Panc1 (cell line): ENCODE results near the gene SLC7A5. TPM values are rescaled to one million over a fixed set of nuclear protein-coding genes. Genes with fewer than 3 reads are reported as not detected.
"Not testable (repeated sequence)": the region's sequence is repeated elsewhere in the genome, so short reads cannot be mapped to it uniquely, and the experiment has no call there.

ENCODE experiments used
- ATAC-seq: fragments of 200-7000 bp; cut with Tn5 transposase; 2 replicates; pipeline ENCODE4 v1.9.1; 2020; ENCODE audit warnings: mild to moderate bottlenecking, moderate library complexity
- BruUV-seq: library from RNA; stranded (reverse); fragments of 400-500 nt; replicated peaks from 2 replicates; lab custom pipeline; 2021; lab: Mats Ljungman, UMichigan
- CTCF ChIA-PET: fragments of 300-600 bp; sonication (Branson Sonifier 250); formaldehyde crosslinking; loops from one replicate; lab custom pipeline; 2022; ENCODE audit warnings: antibody characterized with exemption; lab: Charles Lee
- POLR2A ChIA-PET: fragments of 300-600 bp; sonication (Branson Sonifier 250); formaldehyde crosslinking; loops from one replicate; lab custom pipeline; 2022; ENCODE audit warnings: antibody characterized with exemption; lab: Charles Lee
- DNase-seq: peaks from one replicate; pipeline ENCODE4 v3.0.0-alpha.2; 2010; ENCODE audit warnings: low read depth, low spot score
- H3K27ac ChIP-seq: 2 replicates; pipeline ENCODE4 v1.5.1; 2011; ENCODE audit warnings: mild to moderate bottlenecking, low read length, inconsistent platforms
- H3K27me3 ChIP-seq: fragments of 200-500 bp; sonication (Bioruptor generic); 2 replicates; pipeline ENCODE4 v1.6.0; 2014; ENCODE audit warnings: low read length, inconsistent platforms; ENCODE audit not compliant: control insufficient read depth, insufficient read depth
- H3K36me3 ChIP-seq: fragments of 200-500 bp; sonication (Bioruptor generic); 2 replicates; pipeline ENCODE4 v1.5.1; 2014; ENCODE audit warnings: inconsistent platforms, mild to moderate bottlenecking, low read length, moderate library complexity; ENCODE audit not compliant: control insufficient read depth, insufficient read depth
- H3K4me1 ChIP-seq: 2 replicates; pipeline ENCODE4 v1.5.1; 2011; ENCODE audit warnings: inconsistent platforms, mild to moderate bottlenecking, low read length, moderate library complexity; ENCODE audit not compliant: control insufficient read depth, insufficient read depth
- H3K4me3 ChIP-seq, 2 experiments: 2 replicates each; pipeline ENCODE4 v1.5.1; 2011 to 2012; ENCODE audit warnings: low read depth in 2 of 2, low read length in 2 of 2, mild to moderate bottlenecking in 2 of 2, inconsistent platforms in 1 of 2, moderate library complexity in 1 of 2
- H3K9me3 ChIP-seq: fragments of 200-500 bp; sonication (Bioruptor generic); 2 replicates; pipeline ENCODE4 v1.5.1; 2014; ENCODE audit warnings: low read depth, mild to moderate bottlenecking, inconsistent platforms, low read length, moderate library complexity; ENCODE audit not compliant: control insufficient read depth, insufficient read depth
- POLR2AphosphoS5 ChIP-seq: IDR thresholded peaks from 2 replicates; pipeline ENCODE4 v1.6.1; 2012; ENCODE audit warnings: mild to moderate bottlenecking, low read depth, low read length, moderate library complexity
- SIN3A ChIP-seq: IDR thresholded peaks from 2 replicates; pipeline ENCODE4 v1.6.1; 2012; ENCODE audit warnings: low read depth, mild to moderate bottlenecking, low read length, moderate library complexity, borderline replicate concordance; ENCODE audit not compliant: insufficient read depth
- TCF7L2 ChIP-seq: IDR thresholded peaks from 2 replicates; pipeline ENCODE4 v1.6.1; 2011; ENCODE audit warnings: mild to moderate bottlenecking, low read depth, low read length, inconsistent platforms
- in situ Hi-C: cut with HindIII; loops from 2 replicates; pipeline ENCODE4 v1.10.0; 2016; ENCODE audit warnings: low sequenced_read_pairs, low pct_unique_long_range_greater_than_20kb
- intact Hi-C: fragments of 100-400 bp; cut with micrococcal nuclease; formaldehyde crosslinking; loops from one replicate; pipeline ENCODE4 v1.10.0; 2022; ENCODE audit not compliant: unreplicated experiment
- total RNA-seq: library from RNA; stranded (reverse); gene quantifications from one replicate; pipeline ENCODE4 v1.2.1, GENCODE V29; 2021; ENCODE audit not compliant: unreplicated experiment
- TF ChIP-seq, protein P1 (sequence below), 2 experiments: IDR thresholded peaks; 2 replicates each; pipeline ENCODE4 v1.6.1; 2011 to 2012; ENCODE audit warnings: low read depth in 2 of 2, control low read depth in 1 of 2, low read length in 1 of 2, mild to moderate bottlenecking in 1 of 2, moderate library complexity in 1 of 2; ENCODE audit not compliant: insufficient read depth in 1 of 2
- TF ChIP-seq, protein P2 (sequence below): fragments of 450-650 bp; IDR thresholded peaks from 2 replicates; pipeline ENCODE4 v1.5.1; 2017; ENCODE audit warnings: mild to moderate bottlenecking

The SLC7A5 gene
- total RNA-seq, 1 experiment from 2014 or later, result 231 TPM

DNA sequence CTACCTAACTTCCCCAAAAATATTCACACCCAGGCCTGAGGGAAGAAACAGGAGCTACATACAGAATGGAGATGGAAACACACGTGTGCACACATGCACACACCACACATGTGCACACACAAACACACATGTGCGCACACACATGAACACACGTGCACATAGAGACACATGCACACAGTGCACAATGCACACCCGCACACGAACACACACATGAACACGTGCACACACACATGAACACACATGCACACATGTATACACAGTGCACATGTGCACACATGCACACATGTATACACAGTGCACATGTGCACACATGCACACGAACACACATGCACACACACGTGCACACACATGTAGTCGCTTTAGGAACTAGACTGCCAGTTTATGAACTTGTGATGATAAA lies 48.2 kb upstream of the SLC7A5 start:
- ChIA-PET POLR2A (no interaction called here), CTCF (no interaction called here)
- H3K4me3 ChIP-seq, result no peak overlapping the region
- no peaks in the 10 kb centered on the region for H3K27me3 ChIP-seq
- BruUV-seq, result no TSS peak
- in situ Hi-C loops, result no loop called here
- no peaks in the 10 kb centered on the region for H3K4me1 ChIP-seq
- intact Hi-C loops, result no loop called here
- no peak for DNase-seq
- TF ChIP-seq POLR2AphosphoS5, result no peak
- H3K36me3 ChIP-seq, result no peaks in the 10 kb centered on the region
- no peak for ATAC-seq
- no peak overlapping the region for H3K27ac ChIP-seq
- no peaks in the 10 kb centered on the region for H3K9me3 ChIP-seq

DNA sequence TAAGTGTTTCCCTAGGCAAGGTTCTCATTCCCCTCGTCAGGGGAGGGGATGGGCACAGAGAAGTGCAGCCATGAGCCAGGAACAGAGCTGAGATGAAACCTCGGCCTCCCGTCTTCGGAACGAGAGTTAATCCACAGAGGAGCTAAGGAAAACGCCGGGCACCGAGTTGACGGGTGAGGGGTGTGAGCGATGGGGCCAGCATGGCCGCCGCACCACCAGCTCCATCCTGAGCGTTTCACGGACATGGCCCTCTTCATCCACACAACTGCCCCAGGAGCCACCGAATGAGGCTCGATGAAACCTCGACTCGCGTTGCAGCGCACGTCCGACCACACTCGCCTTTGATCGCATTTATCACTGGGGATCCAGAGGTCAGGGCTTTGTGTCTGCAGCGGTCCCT lies 45.5 kb upstream of the SLC7A5 start:
- no peaks in the 10 kb centered on the region for H3K9me3 ChIP-seq
- in situ Hi-C loops (no loop called here), intact Hi-C loops (no loop called here)
- ATAC-seq (no peak), DNase-seq (no peak)
- ChIA-PET POLR2A (interaction anchor here (0.5 to 0.6 kb wide), 2 partner anchors 27 kb away, joined by 5 read pairs; no protein-coding TSS in a partner anchor), CTCF (interaction anchor here (0.6 kb wide), 1 partner anchor 43 kb away, joined by 3 read pairs; no protein-coding TSS in a partner anchor)
- H3K36me3 ChIP-seq, result no peaks in the 10 kb centered on the region
- no peak overlapping the region for H3K27ac ChIP-seq
- TF ChIP-seq, protein P1, sequence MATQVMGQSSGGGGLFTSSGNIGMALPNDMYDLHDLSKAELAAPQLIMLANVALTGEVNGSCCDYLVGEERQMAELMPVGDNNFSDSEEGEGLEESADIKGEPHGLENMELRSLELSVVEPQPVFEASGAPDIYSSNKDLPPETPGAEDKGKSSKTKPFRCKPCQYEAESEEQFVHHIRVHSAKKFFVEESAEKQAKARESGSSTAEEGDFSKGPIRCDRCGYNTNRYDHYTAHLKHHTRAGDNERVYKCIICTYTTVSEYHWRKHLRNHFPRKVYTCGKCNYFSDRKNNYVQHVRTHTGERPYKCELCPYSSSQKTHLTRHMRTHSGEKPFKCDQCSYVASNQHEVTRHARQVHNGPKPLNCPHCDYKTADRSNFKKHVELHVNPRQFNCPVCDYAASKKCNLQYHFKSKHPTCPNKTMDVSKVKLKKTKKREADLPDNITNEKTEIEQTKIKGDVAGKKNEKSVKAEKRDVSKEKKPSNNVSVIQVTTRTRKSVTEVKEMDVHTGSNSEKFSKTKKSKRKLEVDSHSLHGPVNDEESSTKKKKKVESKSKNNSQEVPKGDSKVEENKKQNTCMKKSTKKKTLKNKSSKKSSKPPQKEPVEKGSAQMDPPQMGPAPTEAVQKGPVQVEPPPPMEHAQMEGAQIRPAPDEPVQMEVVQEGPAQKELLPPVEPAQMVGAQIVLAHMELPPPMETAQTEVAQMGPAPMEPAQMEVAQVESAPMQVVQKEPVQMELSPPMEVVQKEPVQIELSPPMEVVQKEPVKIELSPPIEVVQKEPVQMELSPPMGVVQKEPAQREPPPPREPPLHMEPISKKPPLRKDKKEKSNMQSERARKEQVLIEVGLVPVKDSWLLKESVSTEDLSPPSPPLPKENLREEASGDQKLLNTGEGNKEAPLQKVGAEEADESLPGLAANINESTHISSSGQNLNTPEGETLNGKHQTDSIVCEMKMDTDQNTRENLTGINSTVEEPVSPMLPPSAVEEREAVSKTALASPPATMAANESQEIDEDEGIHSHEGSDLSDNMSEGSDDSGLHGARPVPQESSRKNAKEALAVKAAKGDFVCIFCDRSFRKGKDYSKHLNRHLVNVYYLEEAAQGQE (IDR thresholded peaks at IDR 0.05; ENCODE audit: insufficient read depth in 1 of 2, low read depth in 2 of 2, low read length in 1 of 2), result no peak
- TF ChIP-seq, protein P2, sequence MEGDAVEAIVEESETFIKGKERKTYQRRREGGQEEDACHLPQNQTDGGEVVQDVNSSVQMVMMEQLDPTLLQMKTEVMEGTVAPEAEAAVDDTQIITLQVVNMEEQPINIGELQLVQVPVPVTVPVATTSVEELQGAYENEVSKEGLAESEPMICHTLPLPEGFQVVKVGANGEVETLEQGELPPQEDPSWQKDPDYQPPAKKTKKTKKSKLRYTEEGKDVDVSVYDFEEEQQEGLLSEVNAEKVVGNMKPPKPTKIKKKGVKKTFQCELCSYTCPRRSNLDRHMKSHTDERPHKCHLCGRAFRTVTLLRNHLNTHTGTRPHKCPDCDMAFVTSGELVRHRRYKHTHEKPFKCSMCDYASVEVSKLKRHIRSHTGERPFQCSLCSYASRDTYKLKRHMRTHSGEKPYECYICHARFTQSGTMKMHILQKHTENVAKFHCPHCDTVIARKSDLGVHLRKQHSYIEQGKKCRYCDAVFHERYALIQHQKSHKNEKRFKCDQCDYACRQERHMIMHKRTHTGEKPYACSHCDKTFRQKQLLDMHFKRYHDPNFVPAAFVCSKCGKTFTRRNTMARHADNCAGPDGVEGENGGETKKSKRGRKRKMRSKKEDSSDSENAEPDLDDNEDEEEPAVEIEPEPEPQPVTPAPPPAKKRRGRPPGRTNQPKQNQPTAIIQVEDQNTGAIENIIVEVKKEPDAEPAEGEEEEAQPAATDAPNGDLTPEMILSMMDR, result no peak
- TF ChIP-seq POLR2AphosphoS5 (no peak), TCF7L2 (no peak), SIN3A (no peak)
- no peaks in the 10 kb centered on the region for H3K4me1 ChIP-seq
- H3K4me3 ChIP-seq, result no peak overlapping the region
- no TSS peak for BruUV-seq
- no peaks in the 10 kb centered on the region for H3K27me3 ChIP-seq

- ATAC-seq, H3K9me3 ChIP-seq, H3K4me1 ChIP-seq, H3K4me3 ChIP-seq, intact Hi-C loops, in situ Hi-C loops, BruUV-seq, H3K27ac ChIP-seq, H3K27me3 ChIP-seq, DNase-seq, H3K36me3 ChIP-seq: not testable (repeated sequence)
- ChIA-PET POLR2A (interaction anchor here (0.5 kb wide), 1 partner anchor 553 kb away, joined by 4 read pairs; no protein-coding TSS in a partner anchor), CTCF (interaction anchor here (0.6 kb wide), 1 partner anchor 135 kb away, joined by 3 read pairs; no protein-coding TSS in a partner anchor)
Measured at GRCh38 chr16:87914021-87914725, 44.9 kb upstream of the SLC7A5 start.

DNA sequence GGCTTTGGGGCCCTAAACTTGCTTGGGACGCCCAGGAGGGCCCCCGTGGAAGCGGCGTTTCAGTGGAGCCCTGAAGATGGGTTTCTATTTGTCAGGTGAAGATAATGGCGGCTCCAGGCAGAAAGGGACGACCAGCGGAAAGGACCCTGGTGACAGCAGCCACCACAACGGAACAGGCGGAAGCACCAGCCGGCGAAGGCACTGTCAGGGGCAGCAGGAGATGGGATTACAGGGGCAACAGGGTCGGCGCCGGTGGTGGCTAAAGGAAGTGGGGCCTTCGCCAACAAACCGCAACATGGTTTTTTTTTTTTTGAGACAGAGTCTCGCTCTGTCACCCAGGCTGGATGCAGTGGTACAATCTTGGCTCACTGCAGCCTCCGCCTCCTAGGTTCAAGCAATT lies 43.4 kb upstream of the SLC7A5 start:
- H3K4me3 ChIP-seq, H3K27ac ChIP-seq, ATAC-seq, H3K4me1 ChIP-seq, POLR2A ChIA-PET, BruUV-seq, intact Hi-C loops, CTCF ChIA-PET, DNase-seq, H3K9me3 ChIP-seq, in situ Hi-C loops, H3K36me3 ChIP-seq, H3K27me3 ChIP-seq: not testable (repeated sequence)

DNA sequence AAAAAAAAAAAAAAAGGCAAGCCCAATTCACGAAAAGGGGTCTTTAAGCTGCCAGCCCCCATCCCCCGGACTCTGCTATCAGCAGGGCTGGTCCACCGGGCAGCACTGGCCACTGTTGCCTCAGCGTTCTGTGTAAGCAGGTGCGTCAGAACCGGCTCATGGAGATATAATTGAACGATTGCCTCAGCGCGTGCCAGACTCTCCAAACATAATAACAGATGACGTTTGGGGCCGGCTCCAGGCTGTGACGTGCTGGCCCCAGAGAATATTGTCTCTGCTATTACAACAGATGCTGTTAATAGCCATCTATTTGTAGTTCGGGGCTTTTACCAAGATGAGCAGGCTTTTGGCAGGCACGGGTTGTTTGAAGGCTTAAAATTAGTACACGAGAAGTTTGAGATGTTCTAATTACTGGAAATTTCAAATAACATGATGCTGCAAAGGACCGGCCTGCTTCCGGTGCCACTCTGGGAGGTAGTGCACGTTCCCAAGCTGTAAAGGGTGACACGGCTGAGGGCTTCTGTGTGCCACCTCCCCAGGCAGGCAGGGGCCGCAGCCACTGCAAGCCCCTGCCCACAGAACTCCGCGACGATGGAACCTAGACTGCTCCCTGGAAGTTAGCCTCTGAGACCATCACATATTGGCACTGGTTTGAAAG lies 41.9 kb upstream of the SLC7A5 start:
- CTCF ChIA-PET, result interaction anchor here (0.6 kb wide), 1 partner anchor 108 kb away, joined by 4 read pairs; no protein-coding TSS in a partner anchor
- DNase-seq, H3K27me3 ChIP-seq, BruUV-seq, POLR2A ChIA-PET, in situ Hi-C loops, H3K36me3 ChIP-seq, H3K4me1 ChIP-seq, ATAC-seq, H3K4me3 ChIP-seq, H3K9me3 ChIP-seq, H3K27ac ChIP-seq, intact Hi-C loops: not testable (repeated sequence)
